Mucosa of rectum (tissue), 2 donors: ENCODE results near the gene EEFSEC.

Experiments
- H3K27ac ChIP-seq, 2 donors: one replicate each; pipeline ENCODE4 v1.7.0; 2013; ENCODE audit warnings: inconsistent platforms in 2 of 2, low read depth in 2 of 2, low read length in 2 of 2
- H3K27me3 ChIP-seq, 2 donors: one replicate each; pipeline ENCODE4 v1.7.0; 2013; ENCODE audit warnings: low read length in 2 of 2; ENCODE audit not compliant: control insufficient read depth in 2 of 2, insufficient read depth in 2 of 2
- H3K36me3 ChIP-seq, 2 donors: one replicate each; pipeline ENCODE4 v1.7.0; 2013; ENCODE audit warnings: low read length in 2 of 2; ENCODE audit not compliant: control insufficient read depth in 2 of 2, insufficient read depth in 2 of 2
- H3K4me1 ChIP-seq, 2 donors: one replicate each; pipeline ENCODE4 v1.7.0; 2013; ENCODE audit warnings: low read length in 2 of 2, mild to moderate bottlenecking in 1 of 2; ENCODE audit not compliant: control insufficient read depth in 2 of 2, insufficient read depth in 2 of 2
- H3K4me3 ChIP-seq, 2 donors: one replicate each; pipeline ENCODE4 v1.7.0; 2013; ENCODE audit warnings: low read length in 2 of 2
- H3K9ac ChIP-seq, 2 donors: one replicate each; pipeline ENCODE4 v1.7.0; 2013; ENCODE audit warnings: low read length in 2 of 2, low read depth in 1 of 2, mild to moderate bottlenecking in 1 of 2
- H3K9me3 ChIP-seq, 2 donors: one replicate each; pipeline ENCODE4 v1.7.0; 2013; ENCODE audit warnings: low read length in 2 of 2; ENCODE audit not compliant: control insufficient read depth in 2 of 2
- donor health status: healthy.
- donor health status: Normal muscosa, but diverticular disease.

EEFSEC gene

DNA sequence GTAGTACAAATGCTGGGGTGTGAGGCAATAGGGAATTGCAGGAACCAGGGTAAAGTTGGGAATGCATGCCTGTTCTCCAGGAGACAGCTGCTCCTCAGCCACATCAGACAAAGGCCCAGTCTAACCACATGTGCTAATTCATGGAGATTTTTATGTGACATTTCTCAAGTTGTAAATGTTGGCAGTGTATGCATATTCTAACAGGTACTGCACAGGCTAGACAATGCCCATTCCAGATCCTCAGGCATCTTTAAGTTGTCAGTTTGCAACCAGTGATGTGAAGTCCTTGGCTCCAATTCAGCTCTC, 84.9 kb downstream of the EEFSEC start:
- H3K4me1 ChIP-seq = peaks cover 0 to 17% of the 10 kb centered on the region in 2 donors
- no peak overlapping the region for H3K9ac ChIP-seq

DNA sequence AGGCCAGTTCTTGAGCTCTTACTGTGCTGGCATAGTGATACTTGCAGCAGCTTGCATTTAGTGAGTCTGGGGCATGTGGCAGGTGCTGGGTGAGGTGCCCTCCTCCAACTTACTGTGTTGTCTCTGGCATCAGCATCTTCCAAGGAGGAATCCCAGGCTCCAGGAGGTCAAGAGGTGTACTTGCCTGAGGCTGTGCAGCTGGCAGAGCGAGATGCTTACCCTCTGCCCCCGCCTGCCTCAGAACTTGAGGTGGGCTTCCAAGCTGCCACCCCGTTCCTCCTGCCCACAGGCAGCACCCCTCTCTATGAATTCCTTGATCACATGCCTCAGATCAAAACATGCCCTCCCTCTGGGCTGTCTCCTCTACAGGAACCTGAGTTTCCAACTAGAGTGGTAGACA, 86.0 kb downstream of the EEFSEC start:
- Histone ChIP-seq H3K4me1 (peaks cover 0 to 16% of the 10 kb centered on the region in 2 donors), H3K4me3 (no peak overlapping the region), H3K27ac (no peak overlapping the region), H3K36me3 (no peaks in the 10 kb centered on the region), H3K9ac (no peak overlapping the region), H3K27me3 (no peaks in the 10 kb centered on the region), H3K9me3 (no peaks in the 10 kb centered on the region)

More for the DNA sequence above, 84.9 kb downstream of the EEFSEC start:
- H3K27ac ChIP-seq = no peak overlapping the region
- no peaks in the 10 kb centered on the region for H3K9me3 ChIP-seq
- H3K36me3 ChIP-seq = no peaks in the 10 kb centered on the region
- H3K4me3 ChIP-seq = no peak overlapping the region
- H3K27me3 ChIP-seq = no peaks in the 10 kb centered on the region

DNA sequence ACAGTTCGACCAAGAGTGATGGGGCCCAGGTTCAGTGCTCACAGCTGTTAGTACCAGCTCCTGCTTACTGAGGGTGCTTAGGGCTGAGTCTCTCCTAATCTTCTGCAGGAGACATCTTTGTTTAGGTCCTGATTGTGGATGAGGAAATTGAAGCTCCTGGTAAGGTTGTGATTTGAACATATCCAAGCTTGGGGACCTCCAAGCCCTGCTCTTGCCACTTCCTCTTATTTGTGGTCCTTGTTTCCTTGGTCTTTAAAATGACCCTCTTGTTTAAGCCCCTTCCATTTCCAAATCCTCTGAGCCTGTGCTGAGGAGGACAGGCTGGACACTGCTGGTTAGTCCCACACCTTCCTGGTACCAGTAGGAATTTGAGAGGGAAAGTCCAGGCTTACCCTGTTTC, 87.0 kb downstream of the EEFSEC start:
- H3K36me3 ChIP-seq = no peaks in the 10 kb centered on the region
- no peak overlapping the region for H3K9ac ChIP-seq
- H3K27me3 ChIP-seq = no peaks in the 10 kb centered on the region
- no peaks in the 10 kb centered on the region for H3K9me3 ChIP-seq
- H3K27ac ChIP-seq = no peak overlapping the region
- H3K4me3 ChIP-seq = no peak overlapping the region
- H3K4me1 ChIP-seq = peaks cover 0 to 12% of the 10 kb centered on the region in 2 donors

DNA sequence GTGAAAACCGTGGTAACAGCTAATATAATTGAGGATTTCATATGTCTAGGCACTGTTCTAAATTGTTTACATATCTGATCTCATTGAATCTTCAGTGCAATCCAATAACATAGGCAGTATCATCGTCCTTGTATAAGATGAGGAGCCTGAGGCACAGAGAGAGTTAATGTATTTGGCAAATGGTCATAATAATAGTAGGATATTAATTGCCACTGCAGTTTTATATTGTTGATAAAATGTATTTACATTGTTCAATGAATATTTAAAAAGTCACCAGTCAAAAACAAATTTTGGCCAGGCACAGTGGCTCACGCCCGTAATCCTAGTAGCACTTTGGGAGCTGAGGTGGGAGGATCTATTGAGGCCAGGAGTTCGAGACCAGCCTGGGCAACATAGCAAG, 88.5 kb downstream of the EEFSEC start:
- Histone ChIP-seq H3K27me3 (no peaks in the 10 kb centered on the region), H3K9ac (no peak overlapping the region), H3K36me3 (no peaks in the 10 kb centered on the region), H3K4me1 (peaks cover 0 to 2% of the 10 kb centered on the region in 2 donors), H3K9me3 (no peaks in the 10 kb centered on the region), H3K27ac (no peak overlapping the region), H3K4me3 (no peak overlapping the region)

DNA sequence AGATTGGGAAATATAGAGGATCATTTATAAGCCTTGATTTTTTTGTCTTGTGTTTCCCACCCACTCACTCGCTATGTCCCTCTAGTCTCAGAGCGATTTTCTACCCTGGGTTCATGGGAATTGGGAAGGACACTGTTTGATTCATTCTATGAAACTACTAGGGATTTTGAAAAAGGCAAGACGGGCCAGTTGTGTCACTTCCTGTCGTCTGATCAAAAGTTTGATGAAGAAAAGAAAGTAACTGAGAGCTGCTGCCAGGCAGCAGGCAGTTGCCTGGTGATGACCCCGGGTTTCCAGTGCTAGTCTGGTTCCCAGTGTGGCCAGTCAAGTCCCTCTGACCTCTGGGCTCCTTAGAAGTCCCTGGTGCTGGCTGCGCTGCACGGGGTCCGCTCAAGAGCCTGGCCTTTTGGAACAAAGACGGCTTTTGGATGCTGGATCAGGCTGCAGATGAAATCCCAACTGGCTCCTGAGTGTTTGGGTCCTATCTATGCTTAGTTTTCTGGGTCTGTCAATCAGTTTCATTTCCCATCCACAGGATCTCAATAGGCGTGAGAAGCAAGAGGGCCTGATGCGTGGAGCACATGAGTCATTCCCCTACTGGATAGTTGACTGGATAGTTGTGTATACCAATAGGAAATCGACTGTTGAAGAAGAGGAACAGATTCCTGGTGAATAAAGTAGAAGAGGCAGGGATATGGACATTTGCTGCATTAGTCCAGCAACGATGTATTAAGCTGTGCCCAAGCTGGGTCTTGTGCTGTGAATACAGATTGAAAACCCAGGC, 89.7 kb downstream of the EEFSEC start:
- no peak overlapping the region for H3K9ac ChIP-seq
- no peak overlapping the region for H3K4me3 ChIP-seq
- H3K27ac ChIP-seq = peak overlapping the region in 1 of 2 donors; percentile 38
- no peaks in the 10 kb centered on the region for H3K9me3 ChIP-seq
- H3K36me3 ChIP-seq = no peaks in the 10 kb centered on the region
- no peaks in the 10 kb centered on the region for H3K4me1 ChIP-seq
- no peaks in the 10 kb centered on the region for H3K27me3 ChIP-seq

DNA sequence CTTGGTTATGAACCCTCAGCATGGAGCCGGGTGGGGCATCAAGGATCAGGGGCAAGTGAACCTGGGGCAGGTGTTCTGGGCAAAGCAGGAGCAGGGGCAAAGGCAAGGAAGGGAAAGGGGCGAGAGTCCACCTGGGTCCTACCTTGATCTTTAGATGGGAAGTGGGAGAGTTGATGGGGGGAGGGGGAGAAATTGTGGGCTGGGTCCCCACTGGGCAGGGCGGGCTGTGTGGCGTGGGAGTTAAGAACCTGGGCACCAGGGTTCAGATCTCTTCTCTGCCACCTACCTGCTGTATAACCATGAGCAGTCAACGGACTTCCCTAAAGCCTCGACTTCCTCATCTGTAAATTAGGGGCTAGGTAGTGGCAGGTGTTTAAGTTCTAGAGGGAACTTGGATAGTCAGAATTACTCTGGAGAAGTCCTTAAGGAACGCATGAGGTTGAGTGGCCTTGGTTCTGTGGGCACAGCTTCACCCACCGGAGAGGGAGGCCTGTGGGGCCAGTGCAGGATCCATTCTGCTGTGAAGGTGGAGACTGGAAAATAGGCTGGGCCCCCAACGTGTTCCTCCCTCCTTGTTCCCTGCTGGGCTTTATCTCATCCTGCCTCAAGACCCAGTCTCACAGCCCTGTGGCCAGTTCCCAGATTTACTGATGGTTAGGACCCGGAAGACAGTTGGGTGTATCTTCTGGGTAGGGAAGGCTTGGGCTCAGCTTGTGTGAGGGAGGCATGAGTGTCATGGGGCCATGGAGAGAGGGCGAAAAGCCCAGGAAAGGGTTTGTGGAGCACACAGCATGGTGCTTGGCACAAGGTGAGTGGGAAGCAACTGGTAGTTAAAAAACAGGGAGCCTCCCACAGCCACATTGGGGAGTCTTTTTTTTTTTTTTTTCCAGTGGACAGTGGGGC, 90.6 kb downstream of the EEFSEC start:
- no peak overlapping the region for H3K9ac ChIP-seq
- no peak overlapping the region for H3K27ac ChIP-seq
- H3K4me3 ChIP-seq = no peak overlapping the region
- H3K9me3 ChIP-seq = no peaks in the 10 kb centered on the region
- no peaks in the 10 kb centered on the region for H3K36me3 ChIP-seq
- H3K27me3 ChIP-seq = no peaks in the 10 kb centered on the region
- no peaks in the 10 kb centered on the region for H3K4me1 ChIP-seq

DNA sequence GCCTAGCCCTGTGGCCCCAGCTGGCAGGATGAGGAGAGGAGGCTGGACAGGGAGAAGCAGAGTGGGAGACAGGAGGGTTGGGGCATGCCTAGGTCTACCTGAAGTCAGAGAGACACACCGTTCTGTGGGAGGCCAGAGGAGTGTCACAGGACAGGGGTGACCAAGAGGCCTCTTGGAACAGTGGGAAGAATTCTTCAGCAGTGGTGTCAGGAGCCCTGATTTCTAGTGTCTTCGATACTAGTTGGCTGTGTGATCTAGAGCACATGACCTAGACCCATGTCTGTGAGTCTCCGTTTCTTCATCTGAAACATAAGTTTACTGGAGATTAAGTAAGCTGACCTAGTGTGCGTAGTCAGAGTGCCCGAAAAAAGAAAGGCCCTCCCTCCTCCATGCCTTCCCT, 92.2 kb downstream of the EEFSEC start:
- no peaks in the 10 kb centered on the region for H3K36me3 ChIP-seq
- no peak overlapping the region for H3K4me3 ChIP-seq
- no peak overlapping the region for H3K27ac ChIP-seq
- no peaks in the 10 kb centered on the region for H3K27me3 ChIP-seq
- no peaks in the 10 kb centered on the region for H3K4me1 ChIP-seq
- no peaks in the 10 kb centered on the region for H3K9me3 ChIP-seq
- no peak overlapping the region for H3K9ac ChIP-seq

DNA sequence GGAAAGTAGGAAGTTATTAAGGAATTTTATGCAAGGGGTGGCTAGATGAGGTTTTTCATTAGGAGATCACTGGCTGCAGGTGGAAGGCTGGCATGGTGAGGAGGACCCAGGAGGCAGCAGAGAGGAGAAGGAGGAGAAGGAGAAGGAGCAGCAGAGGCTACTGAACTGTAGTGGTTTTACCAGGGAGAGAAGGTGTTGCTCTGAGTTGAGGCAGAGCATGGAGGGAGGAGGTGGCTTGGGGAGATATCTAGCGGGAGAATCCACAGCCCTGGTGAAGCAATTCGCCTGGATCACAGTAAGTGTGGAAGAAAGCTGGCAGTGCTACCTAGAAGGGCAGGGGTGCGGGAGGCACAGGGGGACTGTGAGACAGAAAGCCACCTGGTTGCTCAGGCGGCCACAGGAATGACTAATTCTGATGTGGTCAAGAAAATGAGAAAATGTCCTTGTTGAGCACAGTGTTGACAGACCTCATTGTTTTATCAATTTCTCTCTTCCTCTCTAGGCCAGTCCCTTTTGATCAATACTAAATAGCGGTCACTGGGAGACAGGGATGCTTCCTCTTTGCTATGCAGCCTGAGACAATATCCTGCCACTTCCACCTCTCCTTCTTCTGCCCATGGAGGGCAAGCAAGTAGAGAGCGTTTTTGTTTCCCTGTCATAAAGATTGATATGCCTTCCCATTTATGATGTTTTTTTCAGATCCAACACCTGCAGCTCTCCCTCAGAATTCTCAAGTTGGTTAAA, 94.6 kb downstream of the EEFSEC start:
- no peaks in the 10 kb centered on the region for H3K4me1 ChIP-seq
- H3K27ac ChIP-seq = no peak overlapping the region
- H3K9ac ChIP-seq = no peak overlapping the region
- no peaks in the 10 kb centered on the region for H3K9me3 ChIP-seq
- H3K27me3 ChIP-seq = no peaks in the 10 kb centered on the region
- no peaks in the 10 kb centered on the region for H3K36me3 ChIP-seq
- H3K4me3 ChIP-seq = no peak overlapping the region

DNA sequence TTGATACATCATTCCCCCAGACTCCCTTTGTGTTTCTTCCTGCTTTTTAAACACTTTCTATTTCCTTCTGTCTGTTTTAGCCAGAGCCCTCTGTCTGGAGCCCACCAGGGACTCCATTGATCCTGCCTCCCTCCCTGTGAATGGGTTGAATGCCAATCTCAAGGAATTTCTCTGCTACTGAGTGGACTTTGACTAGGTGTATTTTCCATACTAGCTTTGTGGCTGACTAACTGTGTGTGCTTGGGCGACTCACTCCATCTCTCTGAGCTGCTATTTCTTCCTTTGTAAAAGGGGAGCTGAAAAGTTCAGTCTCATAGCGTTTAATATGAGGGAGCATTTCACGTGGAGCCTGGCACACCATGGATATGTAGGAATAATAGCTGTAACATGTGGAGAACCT, 98.8 kb downstream of the EEFSEC start:
- H3K27ac ChIP-seq = no peak overlapping the region

DNA sequence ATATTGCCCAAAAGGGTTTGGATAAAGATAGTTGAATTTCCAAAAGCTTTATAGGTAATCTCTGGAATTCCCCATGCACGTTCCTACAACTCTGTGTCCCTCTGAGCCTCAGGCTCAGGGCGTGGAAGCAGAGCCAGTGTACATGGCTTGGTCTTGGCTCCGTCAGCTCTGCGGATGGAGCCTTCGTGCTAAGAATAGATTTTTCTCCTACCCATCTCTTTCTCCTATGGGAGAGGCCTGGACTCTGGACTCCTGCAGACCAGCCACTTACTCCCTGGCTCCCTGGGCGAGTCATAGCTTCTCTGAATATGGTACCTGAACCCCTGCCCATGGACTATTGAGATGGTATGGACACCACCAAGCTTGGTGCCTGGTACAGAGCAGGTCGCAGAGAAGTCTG, 99.9 kb downstream of the EEFSEC start:
- H3K27ac ChIP-seq = no peak overlapping the region
- no peaks in the 10 kb centered on the region for H3K36me3 ChIP-seq
- H3K9ac ChIP-seq = no peak overlapping the region
- no peaks in the 10 kb centered on the region for H3K4me1 ChIP-seq
- H3K4me3 ChIP-seq = no peak overlapping the region
- H3K27me3 ChIP-seq = no peaks in the 10 kb centered on the region
- no peaks in the 10 kb centered on the region for H3K9me3 ChIP-seq

More for the DNA sequence above, 98.8 kb downstream of the EEFSEC start:
- Histone ChIP-seq H3K9me3 (no peaks in the 10 kb centered on the region), H3K9ac (no peak overlapping the region), H3K4me1 (no peaks in the 10 kb centered on the region), H3K27me3 (no peaks in the 10 kb centered on the region), H3K4me3 (no peak overlapping the region), H3K36me3 (no peaks in the 10 kb centered on the region)
